GM21576 (cell line): ENCODE results near the gene ATG9B.

Experiments used
- ATAC-seq: cut with Tn5 transposase; IDR thresholded peaks from one replicate; pipeline ENCODE4 v1.9.1; 2021; ENCODE audit warnings: mild to moderate bottlenecking, moderate library complexity; ENCODE audit not compliant: unreplicated experiment

The ATG9B gene

GRCh38 chr7:150971242-150972022 lies 52.9 kb downstream of the ATG9B start:
- ATAC-seq, result no peak

- no peak for ATAC-seq
Measured at GRCh38 chr7:150970424-150970823, 53.9 kb downstream of the ATG9B start.

- no peak for ATAC-seq
Measured at GRCh38 chr7:150969475-150969874, 54.8 kb downstream of the ATG9B start.

GRCh38 chr7:150968734-150969372 lies 55.4 kb downstream of the ATG9B start:
- no peak for ATAC-seq

GRCh38 chr7:150968056-150968733 lies 56.1 kb downstream of the ATG9B start:
- no peak for ATAC-seq

- ATAC-seq, result no peak
Measured at GRCh38 chr7:150967349-150967748, 56.9 kb downstream of the ATG9B start.

GRCh38 chr7:150966002-150966401 lies 58.3 kb downstream of the ATG9B start:
- ATAC-seq, result no peak

- no peak for ATAC-seq
Measured at GRCh38 chr7:150965273-150965830, 58.9 kb downstream of the ATG9B start.
